ENCODE data around the gene LY9. TPM values are rescaled to one million over a fixed set of nuclear protein-coding genes. Genes with fewer than 3 reads are reported as not detected.
"Not testable (repeated sequence)": the region's sequence is repeated elsewhere in the genome, so short reads cannot be mapped to it uniquely, and the experiment has no call there.

The LY9 gene
- total RNA-seq, 1 experiment from 2014 or later: 1.7 TPM

GRCh38 chr1:160863061-160863773 lies 67.2 kb downstream of the LY9 start:
- no peak overlapping the region for H3K4me2 ChIP-seq (ENCODE audit: low read depth, low read length, poor library complexity, severe bottlenecking)
- H2AFZ ChIP-seq (ENCODE audit: low read length): no peak overlapping the region
- H4K20me1 ChIP-seq (ENCODE audit: insufficient read depth, low read depth, low read length): no peaks in the 10 kb centered on the region
- no peaks in the 10 kb centered on the region for H3K4me1 ChIP-seq (ENCODE audit: low read length)
- H3K9ac ChIP-seq (ENCODE audit: low read length): no peak overlapping the region
- H3K27me3 ChIP-seq (ENCODE audit: low read length): no peaks in the 10 kb centered on the region
- no peak overlapping the region for H3K27ac ChIP-seq (ENCODE audit: low read length)
- H3K9me3 ChIP-seq (ENCODE audit: low read length): no peaks in the 10 kb centered on the region
- H3K36me3 ChIP-seq (ENCODE audit: insufficient read depth, low read length): no peaks in the 10 kb centered on the region
- no peaks in the 10 kb centered on the region for H3K9me2 ChIP-seq (replicated peaks; ENCODE audit: insufficient read depth, low read length)
- H3K4me3 ChIP-seq (ENCODE audit: low read length): no peak overlapping the region
- H3K79me2 ChIP-seq (ENCODE audit: low read length): no peaks in the 10 kb centered on the region
- no peak for DNase-seq

GRCh38 chr1:160863774-160864131 lies 67.8 kb downstream of the LY9 start:
- Histone ChIP-seq H3K36me3 (ENCODE audit: insufficient read depth, low read length) (no peaks in the 10 kb centered on the region), H3K9ac (ENCODE audit: low read length) (no peak overlapping the region)

GRCh38 chr1:160864173-160864572 lies 68.2 kb downstream of the LY9 start:
- Histone ChIP-seq H4K20me1 (ENCODE audit: insufficient read depth, low read depth, low read length) (no peaks in the 10 kb centered on the region), H3K27me3 (ENCODE audit: low read length) (no peaks in the 10 kb centered on the region), H3K4me1 (ENCODE audit: low read length) (no peaks in the 10 kb centered on the region), H3K9ac (ENCODE audit: low read length) (no peak overlapping the region), H2AFZ (ENCODE audit: low read length) (no peak overlapping the region), H3K27ac (ENCODE audit: low read length) (no peak overlapping the region), H3K36me3 (ENCODE audit: insufficient read depth, low read length) (no peaks in the 10 kb centered on the region), H3K4me3 (ENCODE audit: low read length) (no peak overlapping the region), H3K9me3 (ENCODE audit: low read length) (no peaks in the 10 kb centered on the region), H3K4me2 (ENCODE audit: low read depth, low read length, poor library complexity, severe bottlenecking) (no peak overlapping the region), H3K79me2 (ENCODE audit: low read length) (no peaks in the 10 kb centered on the region), H3K9me2 (replicated peaks; ENCODE audit: insufficient read depth, low read length) (no peaks in the 10 kb centered on the region)
- no peak for DNase-seq

More at GRCh38 chr1:160863774-160864131, 67.8 kb downstream of the LY9 start:
- Histone ChIP-seq H3K27ac (ENCODE audit: low read length) (no peak overlapping the region), H3K27me3 (ENCODE audit: low read length) (no peaks in the 10 kb centered on the region), H3K9me2 (replicated peaks; ENCODE audit: insufficient read depth, low read length) (no peaks in the 10 kb centered on the region), H3K4me2 (ENCODE audit: low read depth, low read length, poor library complexity, severe bottlenecking) (no peak overlapping the region), H2AFZ (ENCODE audit: low read length) (no peak overlapping the region), H3K4me3 (ENCODE audit: low read length) (no peak overlapping the region), H3K4me1 (ENCODE audit: low read length) (no peaks in the 10 kb centered on the region), H3K9me3 (ENCODE audit: low read length) (no peaks in the 10 kb centered on the region), H3K79me2 (ENCODE audit: low read length) (no peaks in the 10 kb centered on the region), H4K20me1 (ENCODE audit: insufficient read depth, low read depth, low read length) (no peaks in the 10 kb centered on the region)
- DNase-seq: no peak

GRCh38 chr1:160865337-160865736 lies 69.4 kb downstream of the LY9 start:
- no peaks in the 10 kb centered on the region for H3K27me3 ChIP-seq (ENCODE audit: low read length)
- H3K4me2 ChIP-seq (ENCODE audit: low read depth, low read length, poor library complexity, severe bottlenecking): no peak overlapping the region
- no peaks in the 10 kb centered on the region for H4K20me1 ChIP-seq (ENCODE audit: insufficient read depth, low read depth, low read length)
- H3K9me3 ChIP-seq (ENCODE audit: low read length): no peaks in the 10 kb centered on the region
- no peak overlapping the region for H3K4me3 ChIP-seq (ENCODE audit: low read length)
- no peak for DNase-seq
- H3K79me2 ChIP-seq (ENCODE audit: low read length): no peaks in the 10 kb centered on the region
- no peak overlapping the region for H2AFZ ChIP-seq (ENCODE audit: low read length)
- no peak overlapping the region for H3K27ac ChIP-seq (ENCODE audit: low read length)
- H3K9me2 ChIP-seq (replicated peaks; ENCODE audit: insufficient read depth, low read length): no peaks in the 10 kb centered on the region
- H3K9ac ChIP-seq (ENCODE audit: low read length): no peak overlapping the region
- H3K4me1 ChIP-seq (ENCODE audit: low read length): no peaks in the 10 kb centered on the region
- H3K36me3 ChIP-seq (ENCODE audit: insufficient read depth, low read length): no peaks in the 10 kb centered on the region

GRCh38 chr1:160866001-160866694 lies 70.2 kb downstream of the LY9 start:
- Histone ChIP-seq H3K9me2 (replicated peaks; ENCODE audit: insufficient read depth, low read length) (no peaks in the 10 kb centered on the region), H3K9me3 (ENCODE audit: low read length) (no peaks in the 10 kb centered on the region), H3K79me2 (ENCODE audit: low read length) (no peaks in the 10 kb centered on the region), H3K27me3 (ENCODE audit: low read length) (no peaks in the 10 kb centered on the region), H3K4me3 (ENCODE audit: low read length) (no peak overlapping the region), H3K36me3 (ENCODE audit: insufficient read depth, low read length) (no peaks in the 10 kb centered on the region), H3K27ac (ENCODE audit: low read length) (no peak overlapping the region), H2AFZ (ENCODE audit: low read length) (no peak overlapping the region), H3K4me1 (ENCODE audit: low read length) (no peaks in the 10 kb centered on the region), H4K20me1 (ENCODE audit: insufficient read depth, low read depth, low read length) (no peaks in the 10 kb centered on the region), H3K9ac (ENCODE audit: low read length) (no peak overlapping the region), H3K4me2 (ENCODE audit: low read depth, low read length, poor library complexity, severe bottlenecking) (no peak overlapping the region)
- no peak for DNase-seq

GRCh38 chr1:160866695-160867260 lies 70.8 kb downstream of the LY9 start:
- no peak for DNase-seq
- H4K20me1 ChIP-seq (ENCODE audit: insufficient read depth, low read depth, low read length): no peaks in the 10 kb centered on the region
- no peak overlapping the region for H3K27ac ChIP-seq (ENCODE audit: low read length)
- no peak overlapping the region for H2AFZ ChIP-seq (ENCODE audit: low read length)
- H3K9me2 ChIP-seq (replicated peaks; ENCODE audit: insufficient read depth, low read length): no peaks in the 10 kb centered on the region
- no peak overlapping the region for H3K4me3 ChIP-seq (ENCODE audit: low read length)
- H3K27me3 ChIP-seq (ENCODE audit: low read length): no peaks in the 10 kb centered on the region
- no peak overlapping the region for H3K9ac ChIP-seq (ENCODE audit: low read length)
- no peaks in the 10 kb centered on the region for H3K4me1 ChIP-seq (ENCODE audit: low read length)
- H3K79me2 ChIP-seq (ENCODE audit: low read length): no peaks in the 10 kb centered on the region
- no peaks in the 10 kb centered on the region for H3K36me3 ChIP-seq (ENCODE audit: insufficient read depth, low read length)
- no peak overlapping the region for H3K4me2 ChIP-seq (ENCODE audit: low read depth, low read length, poor library complexity, severe bottlenecking)
- no peaks in the 10 kb centered on the region for H3K9me3 ChIP-seq (ENCODE audit: low read length)

GRCh38 chr1:160867651-160868050 lies 71.7 kb downstream of the LY9 start:
- not testable (repeated sequence) for H2AFZ ChIP-seq (ENCODE audit: low read length); H3K4me3 ChIP-seq (ENCODE audit: low read length); H3K4me1 ChIP-seq (ENCODE audit: low read length); H3K36me3 ChIP-seq (ENCODE audit: insufficient read depth, low read length); H3K27ac ChIP-seq (ENCODE audit: low read length); DNase-seq; H3K79me2 ChIP-seq (ENCODE audit: low read length); H3K27me3 ChIP-seq (ENCODE audit: low read length); H3K9ac ChIP-seq (ENCODE audit: low read length); H3K9me3 ChIP-seq (ENCODE audit: low read length); H4K20me1 ChIP-seq (ENCODE audit: insufficient read depth, low read depth, low read length); H3K4me2 ChIP-seq (ENCODE audit: low read depth, low read length, poor library complexity, severe bottlenecking); H3K9me2 ChIP-seq (replicated peaks; ENCODE audit: insufficient read depth, low read length)

GRCh38 chr1:160868141-160868540 lies 72.2 kb downstream of the LY9 start:
- Histone ChIP-seq H3K4me3 (ENCODE audit: low read length) (no peak overlapping the region), H3K79me2 (ENCODE audit: low read length) (no peaks in the 10 kb centered on the region), H3K36me3 (ENCODE audit: insufficient read depth, low read length) (no peaks in the 10 kb centered on the region), H3K4me2 (ENCODE audit: low read depth, low read length, poor library complexity, severe bottlenecking) (no peak overlapping the region), H3K9ac (ENCODE audit: low read length) (no peak overlapping the region), H3K9me3 (ENCODE audit: low read length) (no peaks in the 10 kb centered on the region), H2AFZ (ENCODE audit: low read length) (no peak overlapping the region), H4K20me1 (ENCODE audit: insufficient read depth, low read depth, low read length) (no peaks in the 10 kb centered on the region), H3K27ac (ENCODE audit: low read length) (no peak overlapping the region), H3K9me2 (replicated peaks; ENCODE audit: insufficient read depth, low read length) (no peaks in the 10 kb centered on the region), H3K4me1 (ENCODE audit: low read length) (no peaks in the 10 kb centered on the region), H3K27me3 (ENCODE audit: low read length) (no peaks in the 10 kb centered on the region)
- DNase-seq: no peak

All from Karpas-422 (cell line).